WI38 (cell line): ENCODE data around the gene PLXDC2.

ENCODE experiments used
- H3K4me3 ChIP-seq: 2 replicates; pipeline ENCODE4 v1.5.1; 2011; ENCODE audit warnings: low read depth, mild to moderate bottlenecking, control low read depth, low read length
- CTCF ChIP-seq: IDR thresholded peaks from 2 replicates; pipeline ENCODE4 v1.5.1; 2012; ENCODE audit warnings: low read depth, mild to moderate bottlenecking, control low read depth, low read length

PLXDC2 gene

GRCh38 chr10:20109613-20110012 is 293.4 kb downstream of the PLXDC2 start:
- no peak for TF ChIP-seq CTCF

GRCh38 chr10:20110125-20111100 is 294.2 kb downstream of the PLXDC2 start:
- no peak overlapping the region for H3K4me3 ChIP-seq
- TF ChIP-seq CTCF: no peak

More at GRCh38 chr10:20109613-20110012, 293.4 kb downstream of the PLXDC2 start:
- no peak overlapping the region for H3K4me3 ChIP-seq

GRCh38 chr10:20114179-20114578 is 297.9 kb downstream of the PLXDC2 start:
- TF ChIP-seq CTCF: no peak
- no peak overlapping the region for H3K4me3 ChIP-seq

GRCh38 chr10:20115894-20116293 is 299.7 kb downstream of the PLXDC2 start:
- H3K4me3 ChIP-seq: no peak overlapping the region
- no peak for TF ChIP-seq CTCF

GRCh38 chr10:20117471-20117870 is 301.2 kb downstream of the PLXDC2 start:
- no peak overlapping the region for H3K4me3 ChIP-seq
- no peak for TF ChIP-seq CTCF

- H3K4me3 ChIP-seq: no peak overlapping the region
- no peak for TF ChIP-seq CTCF
These were observed 301.9 kb downstream of the PLXDC2 start for GRCh38 chr10:20118119-20118518.

GRCh38 chr10:20128811-20129210 is 312.6 kb downstream of the PLXDC2 start:
- TF ChIP-seq CTCF: no peak
- H3K4me3 ChIP-seq: no peak overlapping the region
